GM21423 (cell line): ENCODE results near the gene ANKRD27.
"Not testable (repeated sequence)": the region's sequence is repeated elsewhere in the genome, so short reads cannot be mapped to it uniquely, and the experiment has no call there.

Experiments
- ATAC-seq: cut with Tn5 transposase; IDR thresholded peaks from one replicate; pipeline ENCODE4 v1.9.1; 2021; ENCODE audit warnings: mild to moderate bottlenecking, moderate library complexity; ENCODE audit not compliant: unreplicated experiment

The ANKRD27 gene

GRCh38 chr19:32656379-32656778, 18.6 kb downstream of the ANKRD27 start:
- not testable (repeated sequence) for ATAC-seq

- no peak for ATAC-seq
Measured at GRCh38 chr19:32653599-32653915, 21.4 kb downstream of the ANKRD27 start.

- ATAC-seq: no peak
Measured at GRCh38 chr19:32652894-32653598, 21.9 kb downstream of the ANKRD27 start.

GRCh38 chr19:32652331-32652730, 22.6 kb downstream of the ANKRD27 start:
- not testable (repeated sequence) for ATAC-seq

GRCh38 chr19:32651729-32652140, 23.2 kb downstream of the ANKRD27 start:
- no peak for ATAC-seq

- ATAC-seq: no peak
Measured at GRCh38 chr19:32650671-32651070, 24.3 kb downstream of the ANKRD27 start.

GRCh38 chr19:32649751-32650150, 25.2 kb downstream of the ANKRD27 start:
- ATAC-seq: no peak

GRCh38 chr19:32647361-32647760, 27.6 kb downstream of the ANKRD27 start:
- ATAC-seq: no peak

- ATAC-seq: no peak
Measured at GRCh38 chr19:32646556-32646955, 28.4 kb downstream of the ANKRD27 start.

- ATAC-seq: no peak
Measured at GRCh38 chr19:32642771-32643170, 32.2 kb downstream of the ANKRD27 start.

- ATAC-seq: no peak
Measured at GRCh38 chr19:32638625-32639024, 36.4 kb downstream of the ANKRD27 start.

- no peak for ATAC-seq
Measured at GRCh38 chr19:32637480-32637879, 37.5 kb downstream of the ANKRD27 start.

GRCh38 chr19:32631381-32631780, 43.6 kb downstream of the ANKRD27 start:
- ATAC-seq: no peak

GRCh38 chr19:32630338-32630737, 44.6 kb downstream of the ANKRD27 start:
- no peak for ATAC-seq

- ATAC-seq: no peak
Measured at GRCh38 chr19:32627714-32628270, 47.2 kb downstream of the ANKRD27 start.

GRCh38 chr19:32626969-32627368, 48.0 kb downstream of the ANKRD27 start:
- ATAC-seq: no peak

- no peak for ATAC-seq
Measured at GRCh38 chr19:32624410-32624809, 50.6 kb downstream of the ANKRD27 start.

GRCh38 chr19:32622002-32622401, 53.0 kb downstream of the ANKRD27 start:
- ATAC-seq: no peak

- ATAC-seq: no peak
Measured at GRCh38 chr19:32619051-32619685, 55.8 kb downstream of the ANKRD27 start.

- no peak for ATAC-seq
Measured at GRCh38 chr19:32615569-32615968, 59.4 kb downstream of the ANKRD27 start.

- ATAC-seq: no peak
Measured at GRCh38 chr19:32614916-32615315, 60.1 kb downstream of the ANKRD27 start.

GRCh38 chr19:32613008-32613407, 62.0 kb downstream of the ANKRD27 start:
- ATAC-seq: no peak
